CD4-positive, alpha-beta T cell treated with Interleukin-4 for 4 hours (primary cell): ENCODE measurements around the gene MBOAT1.
"Not testable (repeated sequence)": the region's sequence is repeated elsewhere in the genome, so short reads cannot be mapped to it uniquely, and the experiment has no call there.

Source experiments
- DNase-seq: peaks from one replicate; pipeline ENCODE4 v3.0.0-alpha.2; 2020

Gene MBOAT1, protein sequence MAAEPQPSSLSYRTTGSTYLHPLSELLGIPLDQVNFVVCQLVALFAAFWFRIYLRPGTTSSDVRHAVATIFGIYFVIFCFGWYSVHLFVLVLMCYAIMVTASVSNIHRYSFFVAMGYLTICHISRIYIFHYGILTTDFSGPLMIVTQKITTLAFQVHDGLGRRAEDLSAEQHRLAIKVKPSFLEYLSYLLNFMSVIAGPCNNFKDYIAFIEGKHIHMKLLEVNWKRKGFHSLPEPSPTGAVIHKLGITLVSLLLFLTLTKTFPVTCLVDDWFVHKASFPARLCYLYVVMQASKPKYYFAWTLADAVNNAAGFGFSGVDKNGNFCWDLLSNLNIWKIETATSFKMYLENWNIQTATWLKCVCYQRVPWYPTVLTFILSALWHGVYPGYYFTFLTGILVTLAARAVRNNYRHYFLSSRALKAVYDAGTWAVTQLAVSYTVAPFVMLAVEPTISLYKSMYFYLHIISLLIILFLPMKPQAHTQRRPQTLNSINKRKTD

GRCh38 chr6:20212392-20213111 is at the start of gene MBOAT1:
TSS of gene MBOAT1 (minus strand) at chr6:20212469. CDS start at chr6:20212234, 235 bp downstream.
- DNase-seq = peak; percentile 63

GRCh38 chr6:20261685-20262084 is 49.4 kb upstream of the MBOAT1 start:
- no peak for DNase-seq

- DNase-seq = no peak
Observed at GRCh38 chr6:20260360-20260759, 48.1 kb upstream of the MBOAT1 start.

DNA sequence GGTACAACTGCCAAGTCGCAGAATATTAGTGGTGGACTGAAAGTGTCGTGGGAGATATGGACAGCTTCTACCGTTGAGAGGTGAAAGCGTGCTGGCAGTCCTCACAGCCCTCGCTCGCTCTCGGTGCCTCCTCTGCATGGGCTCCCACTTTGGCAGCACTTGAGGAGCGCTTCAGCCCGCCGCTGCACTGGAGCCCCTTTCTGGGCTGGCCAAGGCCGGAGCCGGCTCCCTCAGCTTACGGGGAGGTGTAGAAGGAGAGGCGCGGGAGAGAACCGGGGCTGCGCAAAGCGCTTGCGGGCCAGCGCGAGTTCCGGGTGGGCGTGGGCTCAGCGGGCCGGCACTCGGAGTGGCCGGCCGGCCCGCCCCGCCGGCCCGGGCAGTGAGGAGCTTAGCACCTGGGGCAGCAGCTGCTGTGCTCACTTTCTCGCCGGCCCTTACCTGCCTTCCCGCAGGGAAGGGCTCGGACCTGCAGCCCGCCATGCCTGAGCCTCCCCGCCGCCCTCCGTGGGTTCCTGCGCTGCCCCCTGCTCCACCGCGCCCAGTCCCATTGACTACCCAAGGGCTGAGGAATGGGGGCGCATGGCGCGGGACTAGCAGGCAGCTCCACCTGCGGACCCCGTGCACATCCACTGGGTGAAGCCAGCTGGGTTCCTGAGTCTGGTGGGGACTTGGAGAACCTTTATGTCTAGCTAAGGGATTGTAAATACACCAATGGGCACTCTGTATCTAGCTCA is 47.2 kb upstream of the MBOAT1 start:
- no peak for DNase-seq

DNA sequence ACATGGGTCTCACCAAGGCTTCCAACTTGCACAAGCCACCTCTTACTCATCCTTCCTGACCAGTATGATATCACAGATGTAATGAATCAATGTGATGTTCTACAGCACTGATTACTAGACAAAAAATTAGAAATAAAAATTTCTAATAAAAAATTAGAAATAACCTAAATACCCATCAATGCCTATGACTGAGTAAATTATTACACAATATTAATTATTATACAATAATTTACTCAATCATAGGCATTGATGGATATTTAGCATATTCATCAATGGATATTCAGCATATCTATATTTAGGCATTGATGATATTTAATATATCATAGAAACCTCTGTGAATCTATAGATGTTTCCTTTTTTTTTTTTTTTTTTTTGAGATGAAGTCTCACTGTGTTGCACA is 43.2 kb upstream of the MBOAT1 start:
- no peak for DNase-seq

DNA sequence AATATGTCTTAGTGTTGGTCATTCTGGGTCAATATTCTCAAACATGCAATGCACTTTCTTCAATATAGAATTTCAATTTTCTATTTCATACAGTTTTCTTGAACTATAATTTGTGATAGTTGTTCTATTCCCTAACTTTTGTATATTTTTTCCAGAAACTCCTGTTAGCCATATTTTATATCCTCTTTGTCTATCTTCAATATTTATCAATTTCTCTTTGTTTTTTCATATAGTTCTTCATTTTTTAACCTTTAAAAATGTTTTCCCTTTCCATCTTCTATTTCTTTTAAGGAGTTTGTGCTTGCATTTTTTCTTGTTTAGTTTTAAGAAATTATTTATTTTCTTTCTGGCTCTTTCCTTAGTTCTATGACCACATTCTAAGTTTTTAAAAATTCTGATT is 42.0 kb upstream of the MBOAT1 start:
- DNase-seq = no peak

GRCh38 chr6:20253021-20253420 is 40.8 kb upstream of the MBOAT1 start:
- no peak for DNase-seq

- no peak for DNase-seq
Observed at GRCh38 chr6:20252311-20252710, 40.0 kb upstream of the MBOAT1 start.

DNA sequence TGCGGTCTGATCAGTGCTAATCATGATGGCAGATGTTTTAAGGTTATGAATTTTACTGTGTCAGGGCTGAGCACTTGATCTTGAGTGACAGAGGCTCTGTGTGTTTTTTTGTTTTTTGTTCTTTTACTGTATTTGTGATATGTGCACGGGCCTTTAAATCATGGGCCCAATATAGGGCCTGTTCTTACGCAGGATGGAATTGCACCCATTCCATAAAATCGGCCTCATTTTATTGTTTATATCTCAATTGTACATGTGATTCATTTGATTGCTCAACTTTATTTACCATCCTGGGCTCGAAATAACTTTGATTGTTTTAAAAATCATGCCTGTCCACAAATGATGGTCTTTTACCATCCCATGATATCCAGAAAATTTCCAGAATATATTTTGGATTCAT is 39.3 kb upstream of the MBOAT1 start:
- DNase-seq = no peak

DNA sequence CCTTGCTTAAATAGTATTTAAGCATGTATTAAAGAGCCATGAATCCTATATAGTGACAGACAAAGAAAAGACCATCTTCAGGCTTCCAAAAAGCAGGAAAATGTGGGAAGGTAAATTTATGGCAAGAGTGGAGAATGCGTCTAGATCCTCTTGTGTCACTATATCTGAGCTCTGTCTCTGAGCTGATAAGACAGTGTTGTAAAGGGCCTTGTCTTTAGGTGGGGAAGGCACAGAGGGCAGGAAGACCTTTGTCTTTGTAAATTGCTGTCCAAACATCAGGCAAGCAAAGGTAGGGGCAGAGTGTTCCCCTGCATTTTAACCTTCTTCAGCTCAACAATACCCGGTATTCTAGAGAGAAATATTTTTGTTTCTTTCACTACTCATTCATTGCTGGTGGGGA is 33.9 kb upstream of the MBOAT1 start:
- no peak for DNase-seq

GRCh38 chr6:20244807-20245681 is 32.8 kb upstream of the MBOAT1 start:
- not testable (repeated sequence) for DNase-seq

DNA sequence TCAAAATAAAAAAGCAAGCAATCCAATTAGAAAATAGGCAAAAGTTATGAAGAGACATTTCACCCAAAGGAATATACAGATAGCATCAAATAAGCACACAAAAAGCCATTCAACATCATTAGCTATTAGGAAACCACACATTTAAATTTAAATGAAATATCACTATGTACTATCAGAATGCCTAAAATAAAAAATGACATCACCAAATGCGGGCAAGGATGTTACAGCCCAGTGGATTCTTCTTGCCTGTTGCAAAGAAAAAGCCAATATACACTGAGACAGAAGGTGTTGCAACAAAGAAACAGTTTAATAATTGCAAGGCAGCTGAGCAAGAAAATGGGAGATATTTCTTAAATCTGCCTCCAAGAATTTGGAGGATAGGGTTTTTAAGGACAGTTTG is 31.0 kb upstream of the MBOAT1 start:
- no peak for DNase-seq

DNA sequence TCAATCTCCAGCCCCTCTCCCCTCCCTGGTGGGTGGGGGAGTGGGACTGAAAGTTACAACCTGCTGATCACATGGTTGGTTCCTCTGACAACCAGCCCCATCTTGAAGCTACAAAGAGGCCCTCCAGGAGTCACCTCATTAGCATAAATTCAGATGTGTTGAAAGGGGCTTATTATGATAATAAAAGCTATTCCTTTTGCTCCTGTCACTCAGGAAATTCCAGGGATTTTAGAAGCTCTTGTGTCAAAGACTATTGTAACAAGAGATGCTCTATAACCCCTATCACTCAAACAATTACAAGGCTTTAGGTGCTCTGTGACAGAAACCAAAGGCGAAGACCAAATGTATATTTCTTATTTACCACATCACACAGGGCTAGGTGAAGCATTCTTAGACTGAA is 30.1 kb upstream of the MBOAT1 start:
- DNase-seq = no peak

GRCh38 chr6:20241102-20241501 is 28.8 kb upstream of the MBOAT1 start:
- DNase-seq = no peak

DNA sequence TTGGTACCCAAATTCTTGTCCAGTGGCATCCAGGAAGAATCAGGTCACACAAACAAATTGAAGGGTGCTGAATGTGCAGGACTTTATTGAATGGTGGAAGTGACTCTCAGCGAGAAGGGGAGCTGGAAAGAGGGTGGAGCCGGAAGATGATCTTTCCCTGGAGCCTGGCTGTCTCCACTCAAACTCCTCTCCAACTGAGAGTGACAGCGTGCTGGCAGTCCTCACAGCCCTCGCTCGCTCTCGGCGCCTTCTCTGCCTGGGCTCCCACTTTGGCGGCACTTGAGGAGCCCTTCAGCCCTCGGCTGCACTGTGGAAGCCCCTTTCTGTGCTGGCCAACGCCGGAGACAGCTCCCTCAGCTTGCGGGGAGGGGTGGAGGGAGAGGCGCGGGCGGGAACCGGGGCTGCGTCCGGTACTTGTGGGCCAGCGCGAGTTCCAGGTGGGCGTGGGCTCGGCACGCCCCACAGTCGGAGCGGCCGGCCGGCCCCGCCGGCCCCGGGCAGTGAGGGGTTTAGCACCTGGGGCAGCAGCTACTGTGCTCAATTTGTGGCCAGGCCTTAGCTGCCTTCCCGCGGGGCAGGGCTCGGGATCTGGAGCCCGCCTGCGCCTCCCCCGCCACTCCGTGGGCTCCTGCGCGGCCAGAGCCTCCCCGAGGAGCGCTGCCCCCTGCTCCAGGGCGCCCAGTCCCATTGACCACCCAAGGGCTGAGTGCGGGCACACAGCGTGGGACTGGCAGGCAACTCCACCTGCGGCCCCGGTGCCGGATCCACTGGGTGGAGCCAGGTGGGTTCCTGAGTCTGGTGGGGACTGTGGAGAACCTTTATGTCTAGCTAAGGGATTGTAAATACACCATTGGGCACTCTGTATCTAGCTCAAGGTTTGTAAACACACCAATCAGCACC is 26.7 kb upstream of the MBOAT1 start:
- no peak for DNase-seq

GRCh38 chr6:20237677-20238460 is 25.6 kb upstream of the MBOAT1 start:
- DNase-seq = no peak

DNA sequence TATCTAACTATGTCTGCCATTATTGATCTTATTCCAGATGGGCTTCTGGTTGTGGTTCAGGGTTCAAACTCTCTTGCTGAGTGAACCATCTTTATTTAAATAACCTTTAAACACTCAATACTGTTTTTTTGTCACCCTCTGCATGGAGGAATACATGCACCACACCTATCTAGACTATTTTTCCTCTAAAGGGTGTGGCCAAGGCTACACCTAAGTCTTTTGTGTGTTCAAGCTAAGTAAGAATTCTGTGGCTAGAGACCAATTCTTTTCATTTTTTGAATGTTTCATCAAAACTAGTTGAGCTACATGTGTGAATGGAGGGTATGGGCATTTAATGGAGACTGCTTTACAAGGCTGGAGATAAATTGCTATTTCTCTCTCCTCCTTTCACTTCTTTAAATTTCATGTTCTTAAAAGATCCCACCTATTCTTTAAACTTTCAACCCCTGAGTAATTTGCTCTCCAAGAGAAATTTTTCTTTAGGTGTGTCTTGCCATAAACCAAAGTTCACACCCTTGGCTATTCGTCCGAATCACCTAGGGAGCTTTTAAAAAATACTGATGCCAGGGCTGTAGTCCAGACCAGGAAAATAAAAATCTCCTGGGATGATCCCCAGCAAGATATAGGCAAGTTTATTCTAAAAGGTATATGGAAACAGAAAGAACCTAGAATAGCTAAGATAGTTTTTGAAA is 24.8 kb upstream of the MBOAT1 start:
- DNase-seq = no peak

GRCh38 chr6:20236344-20236743 is 24.1 kb upstream of the MBOAT1 start:
- DNase-seq = no peak

DNA sequence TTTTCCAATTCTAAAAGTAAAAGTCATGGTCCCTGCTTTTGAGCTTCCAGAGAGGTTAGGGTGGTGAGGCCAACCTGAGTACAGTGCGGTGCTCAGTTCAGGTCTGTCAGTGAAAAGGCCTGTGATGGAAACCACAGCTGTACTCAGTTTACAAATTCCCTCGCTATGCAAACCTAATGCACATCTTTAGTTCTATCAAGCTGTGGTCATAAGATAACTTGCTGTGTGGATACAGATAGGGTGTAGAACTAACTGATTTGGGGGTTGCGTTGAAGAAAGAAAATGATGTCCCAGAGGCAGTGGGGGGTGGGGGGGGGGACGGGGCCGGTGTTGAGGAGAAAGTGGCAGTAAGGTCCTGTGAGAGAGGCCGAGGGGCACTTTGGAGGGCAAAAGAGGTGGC is 22.8 kb upstream of the MBOAT1 start:
- no peak for DNase-seq

DNA sequence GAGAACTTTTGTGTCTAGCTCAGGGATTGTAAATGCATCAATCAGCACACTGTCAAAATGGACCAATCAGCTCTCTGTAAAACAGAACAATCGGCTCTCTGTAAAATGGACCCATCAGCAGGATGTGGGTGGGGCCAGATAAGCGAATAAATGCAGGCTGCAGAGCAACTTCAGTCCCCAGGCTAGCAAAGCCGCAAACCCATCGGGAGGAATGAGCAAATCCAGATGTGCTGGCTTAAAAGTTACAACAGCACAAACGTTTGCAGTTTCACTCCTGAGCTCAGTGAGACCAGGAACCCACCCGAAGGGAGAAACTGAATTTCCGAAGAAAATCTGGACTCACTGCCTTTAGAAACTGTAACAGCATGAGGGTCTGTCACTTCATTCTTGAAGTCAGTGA is 21.9 kb upstream of the MBOAT1 start:
- no peak for DNase-seq
